Activated CD4-positive, alpha-beta T cell treated with anti-CD3 and anti-CD28 coated beads, Interleukin-2, amount 10 ng/mL, durations not matched to agents 24 days and 14 days (primary cell): ENCODE data around the gene HOXB4. TPM values are rescaled to one million over a fixed set of nuclear protein-coding genes. Genes with fewer than 3 reads are reported as not detected.
"Not testable (repeated sequence)": the region's sequence is repeated elsewhere in the genome, so short reads cannot be mapped to it uniquely, and the experiment has no call there.

Experiments used
- DNase-seq: peaks from one replicate; pipeline ENCODE4 v3.0.0; 2022
- H3K27ac Mint-ChIP-seq: one replicate; pipeline ENCODE4 v1.8.0; 2022; ENCODE audit warnings: mild to moderate bottlenecking, mixed read lengths
- H3K27me3 Mint-ChIP-seq: one replicate; pipeline ENCODE4 v1.8.0; 2022; ENCODE audit warnings: mixed read lengths
- H3K36me3 Mint-ChIP-seq: one replicate; pipeline ENCODE4 v1.8.0; 2022; ENCODE audit warnings: low read depth, mild to moderate bottlenecking, mixed read lengths
- H3K4me1 Mint-ChIP-seq: one replicate; pipeline ENCODE4 v1.8.0; 2021; ENCODE audit warnings: mixed read lengths
- H3K4me3 Mint-ChIP-seq: one replicate; pipeline ENCODE4 v1.8.0; 2022; ENCODE audit warnings: mild to moderate bottlenecking, moderate library complexity, mixed read lengths
- H3K9me3 Mint-ChIP-seq: one replicate; pipeline ENCODE4 v1.8.0; 2021; ENCODE audit warnings: mixed read lengths
- intact Hi-C: fragments of 100-400 bp; cut with micrococcal nuclease; formaldehyde crosslinking; loops from one replicate; pipeline ENCODE4 v1.15.1; 2023
- total RNA-seq: library from RNA; stranded (reverse); gene quantifications from 2 replicates; pipeline ENCODE4 v1.2.3, GENCODE V29; 2022

The HOXB4 gene
- total RNA-seq, 1 donor from 2014 or later = 3.6 TPM

GRCh38 chr17:48539177-48539576 is 39.0 kb downstream of the HOXB4 start:
- H3K4me1 Mint-ChIP-seq = peaks cover 17% of the 10 kb centered on the region
- peaks cover 2% of the 10 kb centered on the region for H3K27me3 Mint-ChIP-seq
- intact Hi-C loops = no loop called here
- H3K4me3 Mint-ChIP-seq = no peak overlapping the region
- H3K9me3 Mint-ChIP-seq = no peaks in the 10 kb centered on the region
- peaks cover 13% of the 10 kb centered on the region for H3K36me3 Mint-ChIP-seq
- no peak for DNase-seq
- no peak overlapping the region for H3K27ac Mint-ChIP-seq

- peaks cover 4% of the 10 kb centered on the region for H3K27me3 Mint-ChIP-seq
- no peak overlapping the region for H3K27ac Mint-ChIP-seq
- H3K4me3 Mint-ChIP-seq = no peak overlapping the region
- intact Hi-C loops = no loop called here
- no peak for DNase-seq
- peaks cover 4% of the 10 kb centered on the region for H3K36me3 Mint-ChIP-seq
- no peaks in the 10 kb centered on the region for H3K9me3 Mint-ChIP-seq
- H3K4me1 Mint-ChIP-seq = peaks cover 13% of the 10 kb centered on the region
These were observed 40.8 kb downstream of the HOXB4 start for GRCh38 chr17:48537316-48537715.

- H3K27ac Mint-ChIP-seq, H3K4me1 Mint-ChIP-seq, intact Hi-C loops, H3K9me3 Mint-ChIP-seq, H3K27me3 Mint-ChIP-seq, H3K36me3 Mint-ChIP-seq, H3K4me3 Mint-ChIP-seq, DNase-seq: not testable (repeated sequence)
These were observed 42.2 kb downstream of the HOXB4 start for GRCh38 chr17:48535793-48536559.

GRCh38 chr17:48532261-48532660 is 45.9 kb downstream of the HOXB4 start:
- no peaks in the 10 kb centered on the region for H3K36me3 Mint-ChIP-seq
- peaks cover 18% of the 10 kb centered on the region for H3K27me3 Mint-ChIP-seq
- H3K27ac Mint-ChIP-seq = no peak overlapping the region
- DNase-seq = no peak
- no peak overlapping the region for H3K4me3 Mint-ChIP-seq
- H3K9me3 Mint-ChIP-seq = no peaks in the 10 kb centered on the region
- intact Hi-C loops = no loop called here
- H3K4me1 Mint-ChIP-seq = peaks cover 1% of the 10 kb centered on the region

GRCh38 chr17:48530887-48531272 is 47.3 kb downstream of the HOXB4 start, which contains the start of gene HOXB1:
Gene HOXB1, minus strand, starts transcription at chr17:48531011. Its CDS starts 107 bp downstream, at chr17:48530904.
- peaks cover 26% of the 10 kb centered on the region for H3K27me3 Mint-ChIP-seq
- intact Hi-C loops = no loop called here
- no peak within 1 kb of the TSS for H3K4me3 Mint-ChIP-seq
- H3K36me3 Mint-ChIP-seq = peaks cover 4% of the 10 kb centered on the region
- no peak for DNase-seq
- H3K4me1 Mint-ChIP-seq = peaks cover 7% of the 10 kb centered on the region
- H3K27ac Mint-ChIP-seq = no peak within 1 kb of the TSS
- no peaks in the 10 kb centered on the region for H3K9me3 Mint-ChIP-seq

- Mint-ChIP-seq H3K4me1 (peaks cover 7% of the 10 kb centered on the region), H3K9me3 (no peaks in the 10 kb centered on the region), H3K36me3 (peaks cover 5% of the 10 kb centered on the region), H3K27me3 (peaks cover 31% of the 10 kb centered on the region), H3K27ac (no peak overlapping the region), H3K4me3 (no peak overlapping the region)
- intact Hi-C loops = no loop called here
- DNase-seq = no peak
These were observed 47.8 kb downstream of the HOXB4 start for GRCh38 chr17:48530208-48530886.

- no peaks in the 10 kb centered on the region for H3K9me3 Mint-ChIP-seq
- peaks cover 5% of the 10 kb centered on the region for H3K36me3 Mint-ChIP-seq
- peaks cover 10% of the 10 kb centered on the region for H3K4me1 Mint-ChIP-seq
- H3K4me3 Mint-ChIP-seq = no peak overlapping the region
- no peak overlapping the region for H3K27ac Mint-ChIP-seq
- DNase-seq = no peak
- intact Hi-C loops = no loop called here
- H3K27me3 Mint-ChIP-seq = peaks cover 37% of the 10 kb centered on the region
These were observed 48.5 kb downstream of the HOXB4 start for GRCh38 chr17:48529683-48530009.

DNA sequence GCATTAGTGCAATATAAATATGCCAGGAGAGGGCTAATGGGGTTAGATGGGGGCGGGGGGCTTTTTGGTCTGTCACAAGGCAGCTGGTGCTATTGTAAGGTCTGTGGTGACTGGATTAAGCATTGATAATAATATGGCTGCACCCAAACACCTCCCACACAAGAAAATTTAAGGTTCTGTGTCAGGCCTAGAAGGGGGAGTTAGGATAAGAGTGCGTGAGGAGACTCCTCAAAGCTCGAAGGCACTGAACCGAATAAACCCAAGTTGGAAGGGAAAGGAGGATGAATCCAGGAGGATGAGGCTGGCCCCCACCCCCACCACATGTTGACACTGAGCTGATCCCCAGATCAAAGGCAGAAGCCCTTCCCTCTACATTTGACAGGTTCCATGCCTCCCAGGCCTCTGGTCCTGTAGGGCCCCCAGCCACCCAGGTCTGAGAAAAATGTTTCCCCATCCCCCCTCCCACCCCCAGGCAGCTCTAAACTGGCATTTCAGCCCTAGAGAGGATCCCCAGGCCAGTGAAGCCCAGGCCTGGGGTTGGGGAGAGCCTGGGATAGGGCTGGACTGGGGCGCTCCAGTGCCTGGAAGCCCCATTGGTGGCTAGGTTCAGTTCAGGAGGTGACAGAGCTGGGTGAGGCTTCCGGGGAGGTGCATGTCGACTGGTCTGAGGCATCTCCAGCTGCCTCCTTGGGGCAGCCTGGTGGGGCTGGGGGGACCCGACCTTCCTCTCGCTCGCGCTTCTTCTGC is 49.0 kb downstream of the HOXB4 start:
- Mint-ChIP-seq H3K27ac (no peak overlapping the region), H3K27me3 (peaks cover 42% of the 10 kb centered on the region), H3K4me3 (no peak overlapping the region), H3K9me3 (no peaks in the 10 kb centered on the region), H3K36me3 (peaks cover 5% of the 10 kb centered on the region), H3K4me1 (peaks cover 10% of the 10 kb centered on the region)
- intact Hi-C loops = no loop called here
- no peak for DNase-seq

GRCh38 chr17:48528153-48528935 is 49.8 kb downstream of the HOXB4 start:
- Mint-ChIP-seq H3K9me3 (no peaks in the 10 kb centered on the region), H3K36me3 (peaks cover 5% of the 10 kb centered on the region), H3K4me1 (peaks cover 9% of the 10 kb centered on the region), H3K27ac (no peak overlapping the region), H3K27me3 (peaks cover 47% of the 10 kb centered on the region), H3K4me3 (no peak overlapping the region)
- intact Hi-C loops = no loop called here
- DNase-seq = no peak

DNA sequence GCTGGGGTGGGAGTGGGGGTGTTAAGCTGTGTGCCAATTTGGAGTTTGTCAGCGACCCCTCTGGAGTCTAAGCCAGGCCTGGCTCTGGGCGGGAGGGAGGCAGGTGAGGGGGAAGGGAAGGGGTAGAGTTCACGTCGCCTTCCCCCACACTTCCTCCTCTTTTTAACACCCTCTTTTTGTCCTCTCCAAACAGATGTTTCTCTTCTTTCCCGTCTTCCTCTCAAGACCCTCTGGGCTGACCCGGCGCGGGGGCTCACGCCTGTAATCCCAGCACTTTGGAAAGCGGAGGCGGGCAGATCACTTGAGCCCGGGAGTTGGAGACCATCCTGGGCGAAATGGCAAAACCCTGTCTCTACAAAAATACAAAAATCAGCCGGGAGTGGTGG is 50.6 kb downstream of the HOXB4 start:
- peaks cover 9% of the 10 kb centered on the region for H3K4me1 Mint-ChIP-seq
- H3K4me3 Mint-ChIP-seq = no peak overlapping the region
- peaks cover 50% of the 10 kb centered on the region for H3K27me3 Mint-ChIP-seq
- no peak for DNase-seq
- H3K36me3 Mint-ChIP-seq = peaks cover 5% of the 10 kb centered on the region
- intact Hi-C loops = no loop called here
- H3K9me3 Mint-ChIP-seq = no peaks in the 10 kb centered on the region
- H3K27ac Mint-ChIP-seq = no peak overlapping the region

DNA sequence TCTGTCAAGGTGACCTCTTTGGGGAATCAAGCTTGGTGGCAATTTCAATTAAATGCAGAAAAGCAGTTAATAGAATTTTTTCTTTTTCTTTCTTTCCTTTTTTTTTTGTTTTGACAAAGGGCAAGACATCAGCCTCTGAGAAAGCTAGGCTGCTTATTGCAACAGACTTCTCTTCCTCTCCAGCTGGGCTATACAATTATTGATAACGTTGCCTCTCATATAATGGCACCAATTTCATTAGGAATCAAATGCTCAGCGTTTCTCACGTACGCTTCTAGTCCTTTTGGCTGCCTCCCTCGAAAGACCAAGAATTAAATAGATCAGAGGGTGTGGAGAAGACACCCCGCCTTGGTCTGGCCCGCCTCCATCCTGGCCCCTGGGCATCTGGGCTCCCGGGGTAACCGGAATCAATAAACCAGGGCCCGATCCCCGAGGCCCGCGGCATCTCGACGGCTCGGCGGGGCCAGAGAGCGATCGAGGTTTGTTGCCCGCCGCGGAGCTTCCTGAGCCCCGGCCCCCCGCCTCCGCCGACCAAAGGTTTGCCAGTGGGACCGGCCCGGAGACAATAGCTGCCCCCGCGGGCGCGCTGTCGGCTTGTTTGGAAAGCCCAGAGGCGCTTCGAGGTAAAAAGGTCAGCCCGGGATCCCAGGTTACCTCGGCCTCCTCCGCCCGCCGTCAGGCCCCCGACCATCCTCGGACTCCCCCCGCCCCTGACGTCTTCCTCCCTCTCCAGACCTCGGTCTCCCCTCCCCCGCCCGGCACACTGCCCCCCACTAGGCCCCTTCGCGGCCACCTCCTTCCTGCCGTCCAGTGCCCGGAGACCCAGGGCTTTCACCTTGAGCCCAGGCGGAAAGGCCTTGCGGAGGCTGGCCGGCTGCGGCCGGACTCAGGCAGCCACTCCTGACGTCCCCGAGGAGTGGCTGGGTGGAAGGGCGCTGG is 51.3 kb downstream of the HOXB4 start:
- H3K36me3 Mint-ChIP-seq = peaks cover 5% of the 10 kb centered on the region
- DNase-seq = no peak
- H3K27ac Mint-ChIP-seq = no peak overlapping the region

More for the DNA sequence above, 51.3 kb downstream of the HOXB4 start:
- intact Hi-C loops = no loop called here
- Mint-ChIP-seq H3K4me3 (no peak overlapping the region), H3K27me3 (peaks cover 52% of the 10 kb centered on the region), H3K4me1 (peaks cover 9% of the 10 kb centered on the region), H3K9me3 (no peaks in the 10 kb centered on the region)
